ENCODE data around the gene SPSB2.

The SPSB2 gene

GRCh38 chr12:6833189-6833890, 39.8 kb downstream of the SPSB2 start:
- no peak for DNase-seq (ENCODE audit: low read depth in 2 of 2, low spot score in 1 of 2)

- DNase-seq (ENCODE audit: low read depth in 2 of 2, low spot score in 1 of 2) = no peak
Observed at GRCh38 chr12:6832125-6832524, 41.0 kb downstream of the SPSB2 start.

- no peak for DNase-seq (ENCODE audit: low read depth in 2 of 2, low spot score in 1 of 2)
Observed at GRCh38 chr12:6831450-6831995, 41.6 kb downstream of the SPSB2 start.

- no peak for DNase-seq (ENCODE audit: low read depth in 2 of 2, low spot score in 1 of 2)
Observed at GRCh38 chr12:6830999-6831398, 42.1 kb downstream of the SPSB2 start.

GRCh38 chr12:6830286-6830890, 42.7 kb downstream of the SPSB2 start:
- no peak for DNase-seq (ENCODE audit: low read depth in 2 of 2, low spot score in 1 of 2)

GRCh38 chr12:6829536-6830220, 43.4 kb downstream of the SPSB2 start:
- DNase-seq (ENCODE audit: low read depth in 2 of 2, low spot score in 1 of 2) = no peak

- DNase-seq (ENCODE audit: low read depth in 2 of 2, low spot score in 1 of 2) = no peak
Observed at GRCh38 chr12:6828781-6829535, 44.1 kb downstream of the SPSB2 start.

- no peak for DNase-seq (ENCODE audit: low read depth in 2 of 2, low spot score in 1 of 2)
Observed at GRCh38 chr12:6827982-6828780, 44.9 kb downstream of the SPSB2 start, which contains the start of gene P3H3. Gene P3H3, plus strand, starts transcription at chr12:6828407. Its CDS starts 34 bp downstream, at chr12:6828441.

- no peak for DNase-seq (ENCODE audit: low read depth in 2 of 2, low spot score in 1 of 2)
Observed at GRCh38 chr12:6827437-6827911, 45.6 kb downstream of the SPSB2 start.

- no peak for DNase-seq (ENCODE audit: low read depth in 2 of 2, low spot score in 1 of 2)
Observed at GRCh38 chr12:6826734-6827436, 46.2 kb downstream of the SPSB2 start.

GRCh38 chr12:6826125-6826733, 46.9 kb downstream of the SPSB2 start:
- DNase-seq (ENCODE audit: low read depth in 2 of 2, low spot score in 1 of 2) = no peak

- DNase-seq (ENCODE audit: low read depth in 2 of 2, low spot score in 1 of 2) = peak; percentile 60 to 63
Observed at GRCh38 chr12:6825398-6826124, 47.5 kb downstream of the SPSB2 start.

GRCh38 chr12:6824901-6825381, 48.2 kb downstream of the SPSB2 start:
- DNase-seq (ENCODE audit: low read depth in 2 of 2, low spot score in 1 of 2) = no peak

- no peak for DNase-seq (ENCODE audit: low read depth in 2 of 2, low spot score in 1 of 2)
Observed at GRCh38 chr12:6824085-6824775, 48.9 kb downstream of the SPSB2 start.

GRCh38 chr12:6823182-6824084, 49.7 kb downstream of the SPSB2 start:
- DNase-seq (ENCODE audit: low read depth in 2 of 2, low spot score in 1 of 2) = no peak

- DNase-seq (ENCODE audit: low read depth in 2 of 2, low spot score in 1 of 2) = no peak
Observed at GRCh38 chr12:6822426-6823135, 50.5 kb downstream of the SPSB2 start.
